KMS-11 (cell line): ENCODE measurements around the gene RYR2.

Experiments
- H2AFZ ChIP-seq: fragments of 200-600 bp; sonication (generic); 2 replicates; pipeline ENCODE4 v1.6.1; 2016; ENCODE audit warnings: antibody characterized with exemption, mixed run types, low read depth
- H3K27ac ChIP-seq: fragments of 200-600 bp; sonication (generic); 2 replicates; pipeline ENCODE4 v1.6.1; 2016; ENCODE audit warnings: mild to moderate bottlenecking, mixed run types
- H3K27me3 ChIP-seq: fragments of 200-600 bp; sonication (generic); 2 replicates; pipeline ENCODE4 v1.6.1; 2017; ENCODE audit warnings: mild to moderate bottlenecking, low read depth, mixed run types, moderate library complexity; ENCODE audit not compliant: insufficient read depth
- H3K36me3 ChIP-seq: fragments of 200-600 bp; sonication (generic); 2 replicates; pipeline ENCODE4 v1.6.1; 2017; ENCODE audit warnings: mild to moderate bottlenecking, mixed run types; ENCODE audit not compliant: insufficient read depth
- H3K4me1 ChIP-seq: fragments of 200-600 bp; sonication (generic); 2 replicates; pipeline ENCODE4 v1.6.1; 2016; ENCODE audit warnings: mild to moderate bottlenecking, low read depth, mixed run types; ENCODE audit not compliant: poor library complexity, severe bottlenecking
- H3K4me2 ChIP-seq: fragments of 200-600 bp; sonication (generic); 2 replicates; pipeline ENCODE4 v1.7.0; 2016; ENCODE audit warnings: mild to moderate bottlenecking, mixed run types
- H3K4me3 ChIP-seq: fragments of 200-600 bp; sonication (generic); IDR thresholded peaks from 2 replicates; pipeline ENCODE4 v1.6.1; 2017; ENCODE audit warnings: low read depth, low read length, mixed read lengths; ENCODE audit not compliant: insufficient read depth
- H3K79me2 ChIP-seq: fragments of 200-600 bp; sonication (generic); 2 replicates; pipeline ENCODE4 v1.6.1; 2016; ENCODE audit warnings: low read depth, mixed run types; ENCODE audit not compliant: insufficient read depth
- H3K9ac ChIP-seq: fragments of 200-600 bp; sonication (generic); 2 replicates; pipeline ENCODE4 v1.6.1; 2016; ENCODE audit warnings: mild to moderate bottlenecking, mixed run types
- H4K20me1 ChIP-seq: fragments of 200-600 bp; sonication (generic); 2 replicates; pipeline ENCODE4 v1.6.1; 2016; ENCODE audit warnings: mild to moderate bottlenecking, mixed run types; ENCODE audit not compliant: insufficient read depth
- CTCF ChIP-seq: fragments of 200-600 bp; sonication (generic); conservative IDR thresholded peaks from 2 replicates; pipeline ENCODE4 v1.6.1; 2017; ENCODE audit warnings: low read depth, mild to moderate bottlenecking, antibody characterized with exemption, low read length, moderate library complexity, mixed read lengths

The RYR2 gene

GRCh38 chr1:237712586-237713157, 670.7 kb downstream of the RYR2 start:
- H3K27ac ChIP-seq, result no peak overlapping the region

GRCh38 chr1:237713916-237714315, 671.9 kb downstream of the RYR2 start:
- Histone ChIP-seq H3K36me3 (no peaks in the 10 kb centered on the region; the same call in 1 of the 2 replicates), H3K9ac (no peak overlapping the region), H4K20me1 (no peaks in the 10 kb centered on the region), H2AFZ (0 out of 2 replicates have a peak overlapping the region, but pooled peaks have one; percentile 17), H3K4me3 (no peak overlapping the region), H3K79me2 (no peaks in the 10 kb centered on the region), H3K27ac (no peak overlapping the region), H3K4me1 (peaks cover 10% of the 10 kb centered on the region), H3K4me2 (no peak overlapping the region), H3K27me3 (no peaks in the 10 kb centered on the region)
- TF ChIP-seq CTCF, result no peak

More at GRCh38 chr1:237712586-237713157, 670.7 kb downstream of the RYR2 start:
- Histone ChIP-seq H3K4me2 (no peak overlapping the region), H3K4me1 (peaks cover 10% of the 10 kb centered on the region), H3K4me3 (no peak overlapping the region), H4K20me1 (no peaks in the 10 kb centered on the region), H3K79me2 (no peaks in the 10 kb centered on the region), H3K9ac (no peak overlapping the region), H3K36me3 (no peaks in the 10 kb centered on the region), H2AFZ (no peak overlapping the region), H3K27me3 (no peaks in the 10 kb centered on the region)
- no peak for TF ChIP-seq CTCF

GRCh38 chr1:237717106-237717505, 675.1 kb downstream of the RYR2 start:
- Histone ChIP-seq H3K4me3 (no peak overlapping the region), H4K20me1 (no peaks in the 10 kb centered on the region), H3K9ac (no peak overlapping the region), H3K27ac (no peak overlapping the region), H3K4me1 (peaks cover 10% of the 10 kb centered on the region), H3K36me3 (no peaks in the 10 kb centered on the region; the same call in 1 of the 2 replicates), H3K4me2 (no peak overlapping the region), H3K27me3 (no peaks in the 10 kb centered on the region), H2AFZ (no peak overlapping the region), H3K79me2 (no peaks in the 10 kb centered on the region)
- TF ChIP-seq CTCF, result no peak

GRCh38 chr1:237730826-237731350, 688.9 kb downstream of the RYR2 start:
- TF ChIP-seq CTCF, result no peak
- Histone ChIP-seq H3K4me3 (no peak overlapping the region), H4K20me1 (no peaks in the 10 kb centered on the region), H3K4me2 (no peak overlapping the region), H3K79me2 (no peaks in the 10 kb centered on the region), H3K27ac (no peak overlapping the region), H2AFZ (no peak overlapping the region), H3K9ac (no peak overlapping the region), H3K4me1 (no peaks in the 10 kb centered on the region), H3K27me3 (no peaks in the 10 kb centered on the region), H3K36me3 (no peaks in the 10 kb centered on the region)
